Endodermal cell (in vitro differentiated cells): ENCODE results near the gene MRTFA. TPM values are rescaled to one million over a fixed set of nuclear protein-coding genes. Genes with fewer than 3 reads are reported as not detected.

ENCODE experiments used
- DNase-seq: peaks from one replicate; pipeline ENCODE4 v3.0.0-alpha.2; 2017
- H3K27ac ChIP-seq: 2 replicates; pipeline ENCODE4 v1.5.1; 2013; ENCODE audit warnings: mild to moderate bottlenecking, low read depth, low read length, moderate library complexity
- H3K27me3 ChIP-seq: 2 replicates; pipeline ENCODE4 v1.6.1; 2013; ENCODE audit warnings: mild to moderate bottlenecking, low read length, moderate library complexity; ENCODE audit not compliant: insufficient read depth, control insufficient read depth, poor library complexity, severe bottlenecking
- H3K36me3 ChIP-seq: 2 replicates; pipeline ENCODE4 v1.7.0; 2013; ENCODE audit warnings: mild to moderate bottlenecking, low read length, moderate library complexity; ENCODE audit not compliant: control insufficient read depth, insufficient read depth
- H3K4me1 ChIP-seq: one replicate; pipeline ENCODE4 v1.7.0; 2013; ENCODE audit warnings: low read length; ENCODE audit not compliant: control insufficient read depth, insufficient read depth
- H3K4me3 ChIP-seq: 2 replicates; pipeline ENCODE4 v1.5.1; 2013; ENCODE audit warnings: mild to moderate bottlenecking, low read length, moderate library complexity
- H3K9ac ChIP-seq: 2 replicates; pipeline ENCODE4 v1.6.1; 2013; ENCODE audit warnings: mild to moderate bottlenecking, low read length, moderate library complexity; ENCODE audit not compliant: poor library complexity, severe bottlenecking; ENCODE audit errors: extremely low read depth
- H3K9me3 ChIP-seq: 2 replicates; pipeline ENCODE4 v1.6.1; 2013; ENCODE audit warnings: mild to moderate bottlenecking, low read length, moderate library complexity; ENCODE audit not compliant: control insufficient read depth
- H3K27ac Mint-ChIP-seq: 2 replicates; pipeline ENCODE4 v1.8.0; 2020; ENCODE audit warnings: mixed read lengths
- H3K27me3 Mint-ChIP-seq: 2 replicates; pipeline ENCODE4 v1.8.0; 2021; ENCODE audit warnings: mild to moderate bottlenecking, mixed read lengths; ENCODE audit not compliant: insufficient read depth
- H3K36me3 Mint-ChIP-seq: 2 replicates; pipeline ENCODE4 v1.8.0; 2020; ENCODE audit warnings: low read depth, mixed read lengths
- H3K4me1 Mint-ChIP-seq: 2 replicates; pipeline ENCODE4 v1.8.0; 2020; ENCODE audit warnings: mixed read lengths
- H3K4me3 Mint-ChIP-seq: 2 replicates; pipeline ENCODE4 v1.8.0; 2020; ENCODE audit warnings: mild to moderate bottlenecking, moderate library complexity, mixed read lengths
- H3K9me3 Mint-ChIP-seq: 2 replicates; pipeline ENCODE4 v1.8.0; 2020; ENCODE audit warnings: mild to moderate bottlenecking, mixed read lengths
- CTCF ChIP-seq: fragments of 200-600 bp; sonication (generic); conservative IDR thresholded peaks from 2 replicates; pipeline ENCODE4 v1.5.0; 2021; ENCODE audit warnings: antibody characterized with exemption, mild to moderate bottlenecking
- WGBS, 2 experiments: methylation state at CpG; one replicate each; pipeline versions ENCODE4 v1.1.5 to v1.1.7; 2013; ENCODE audit warnings: missing lambda C conversion rate in 2 of 2, mixed read lengths in 1 of 2; ENCODE audit not compliant: insufficient coverage in 1 of 2, insufficient read length in 1 of 2; 5-methylcytosine and 5-hydroxymethylcytosine counted together
- total RNA-seq, 2 donors: library from RNA; stranded (reverse); fragmentation: NEBNext Ultra II Directional in 1 of 2; extraction: Animal tissue kit (Norgen Biotek cat#: 25700) in 1 of 2; gene quantifications; 2 replicates in 1 of 2; 3 replicates in 1 of 2; pipeline ENCODE4 v1.2.1, GENCODE V29; 2021

The MRTFA gene
- total RNA-seq, 2 donors from 2014 or later: 43.3 to 44.7 TPM

- Mint-ChIP-seq H3K4me1 (peaks cover 29% of the 10 kb centered on the region), H3K27me3 (no peaks in the 10 kb centered on the region), H3K9me3 (no peaks in the 10 kb centered on the region), H3K27ac (no peak overlapping the region), H3K4me3 (no peak overlapping the region), H3K36me3 (peaks cover 9% of the 10 kb centered on the region)
- H3K27me3 ChIP-seq: no peaks in the 10 kb centered on the region
- H3K4me1 ChIP-seq: no peaks in the 10 kb centered on the region
- no peak overlapping the region for H3K27ac ChIP-seq
- WGBS, 2 experiments: 95 to 98% methylated on average over 4 of the region's 4 CpGs
- H3K9me3 ChIP-seq: no peaks in the 10 kb centered on the region
- no peak overlapping the region for H3K4me3 ChIP-seq
- DNase-seq: no peak
- TF ChIP-seq CTCF: no peak
- no peak overlapping the region for H3K9ac ChIP-seq
- H3K36me3 ChIP-seq: peaks cover 4% of the 10 kb centered on the region
Measured at GRCh38 chr22:40476341-40476740, 160.2 kb downstream of the MRTFA start.

GRCh38 chr22:40473703-40474102, 162.8 kb downstream of the MRTFA start:
- Mint-ChIP-seq H3K9me3 (no peaks in the 10 kb centered on the region), H3K27ac (no peak overlapping the region), H3K27me3 (no peaks in the 10 kb centered on the region), H3K4me3 (no peak overlapping the region), H3K36me3 (peaks cover 3% of the 10 kb centered on the region), H3K4me1 (peaks cover 18% of the 10 kb centered on the region)
- Histone ChIP-seq H3K27ac (no peak overlapping the region), H3K4me1 (no peaks in the 10 kb centered on the region), H3K9ac (no peak overlapping the region), H3K9me3 (no peaks in the 10 kb centered on the region), H3K27me3 (no peaks in the 10 kb centered on the region), H3K4me3 (no peak overlapping the region), H3K36me3 (no peaks in the 10 kb centered on the region)
- no peak for DNase-seq
- no peak for TF ChIP-seq CTCF

- no peak overlapping the region for H3K27ac Mint-ChIP-seq
- 100% methylated on average over 1 of the region's 1 CpG for WGBS, 2 experiments
Measured at GRCh38 chr22:40472579-40472978, 163.9 kb downstream of the MRTFA start.

More at GRCh38 chr22:40472579-40472978, 163.9 kb downstream of the MRTFA start:
- no peaks in the 10 kb centered on the region for H3K4me1 ChIP-seq
- Mint-ChIP-seq H3K27me3 (no peaks in the 10 kb centered on the region), H3K9me3 (no peaks in the 10 kb centered on the region), H3K36me3 (peaks cover 3% of the 10 kb centered on the region), H3K4me1 (peaks cover 8% of the 10 kb centered on the region), H3K4me3 (no peak overlapping the region)
- H3K4me3 ChIP-seq: no peak overlapping the region
- H3K36me3 ChIP-seq: no peaks in the 10 kb centered on the region
- DNase-seq: no peak
- H3K9me3 ChIP-seq: no peaks in the 10 kb centered on the region
- no peaks in the 10 kb centered on the region for H3K27me3 ChIP-seq
- TF ChIP-seq CTCF: no peak
- H3K27ac ChIP-seq: no peak overlapping the region
- H3K9ac ChIP-seq: no peak overlapping the region
